Gastroesophageal sphincter (tissue), 4 donors: ENCODE measurements around the gene TSHZ2. TPM values are rescaled to one million over a fixed set of nuclear protein-coding genes. Genes with fewer than 3 reads are reported as not detected.
"Not testable (repeated sequence)": the region's sequence is repeated elsewhere in the genome, so short reads cannot be mapped to it uniquely, and the experiment has no call there.

Experiments
- ATAC-seq: fragments of 150-250 bp; one replicate; pipeline ENCODE4 v1.9.1; 2016; ENCODE audit warnings: mild to moderate bottlenecking, moderate library complexity
- H3K27ac ChIP-seq, 4 donors: fragments of 200-600 bp; sonication (generic) in 3 of 4; 1 replicate in 3 of 4; 2 replicates in 1 of 4; pipeline ENCODE4 v1.5.1; 2016 to 2019
- H3K27me3 ChIP-seq: fragments of 200-600 bp; sonication (generic); one replicate; pipeline ENCODE4 v1.5.1; 2019
- H3K36me3 ChIP-seq, 2 donors: fragments of 200-600 bp; sonication (generic); one replicate each; pipeline ENCODE4 v1.5.1; 2019; ENCODE audit warnings: control low read depth in 1 of 2
- H3K4me1 ChIP-seq, 3 donors: fragments of 200-600 bp; sonication (generic); 1 replicate in 2 of 3; 2 replicates in 1 of 3; pipeline ENCODE4 v1.5.1; 2016 to 2019; ENCODE audit warnings: control low read depth in 2 of 3
- H3K4me3 ChIP-seq, 2 donors: fragments of 200-600 bp; sonication (generic); one replicate each; pipeline ENCODE4 v1.5.1; 2019; ENCODE audit warnings: mild to moderate bottlenecking in 1 of 2, moderate library complexity in 1 of 2
- H3K9me3 ChIP-seq, 3 donors: fragments of 200-600 bp; sonication (generic); one replicate each; pipeline ENCODE4 v1.5.1; 2017 to 2019; ENCODE audit warnings: control low read depth in 2 of 3
- CTCF ChIP-seq, 4 experiments: fragments of 200-600 bp in 2 of 4; fragments of 450-650 bp in 2 of 4; sonication (generic) in 1 of 4; IDR thresholded peaks; one replicate each; pipeline ENCODE4 v1.5.1; 2017 to 2019; ENCODE audit warnings: antibody characterized with exemption in 4 of 4, mild to moderate bottlenecking in 2 of 4, moderate library complexity in 2 of 4
- EP300 ChIP-seq: sonication (generic); formaldehyde crosslinking; IDR thresholded peaks from one replicate; pipeline ENCODE4 v1.6.1; 2017; ENCODE audit warnings: antibody characterized with exemption, mild to moderate bottlenecking
- POLR2A ChIP-seq, 2 donors: fragments of 450-650 bp; IDR thresholded peaks; one replicate each; pipeline ENCODE4 v1.6.1; 2017; ENCODE audit warnings: antibody characterized with exemption in 2 of 2, mild to moderate bottlenecking in 2 of 2, moderate library complexity in 1 of 2
- POLR2AphosphoS5 ChIP-seq: sonication (generic); formaldehyde crosslinking; IDR thresholded peaks from one replicate; pipeline ENCODE4 v1.6.1; 2017; ENCODE audit warnings: antibody characterized with exemption
- WGBS, 2 donors: methylation state at CpG; one replicate each; pipeline ENCODE4 v1.1.5; 2018; ENCODE audit warnings: low coverage in 1 of 2; 5-methylcytosine and 5-hydroxymethylcytosine counted together
- total RNA-seq, 4 donors: library from RNA; depleted of rRNA; stranded (reverse); fragments of >200 nt; gene quantifications; one replicate each; pipeline ENCODE4 v1.1.0, GENCODE V29; 2016

Gene TSHZ2
- total RNA-seq, 4 donors from 2014 or later, result 9.9 to 21.3 (median 12.2) TPM

- H3K27ac ChIP-seq, result no peak overlapping the region
- no peaks in the 10 kb centered on the region for H3K9me3 ChIP-seq
- ATAC-seq, result no peak
- TF ChIP-seq CTCF (IDR thresholded peaks at IDR 0.05) (no peak), EP300 (no peak), POLR2A (IDR thresholded peaks at IDR 0.05) (no peak), POLR2AphosphoS5 (no peak)
- no peaks in the 10 kb centered on the region for H3K27me3 ChIP-seq
- no peaks in the 10 kb centered on the region for H3K36me3 ChIP-seq
- WGBS, 2 donors, result 39 to 64% methylated on average over 9 to 11 of the region's 13 CpGs
- no peaks in the 10 kb centered on the region for H3K4me1 ChIP-seq
- H3K4me3 ChIP-seq, result no peak overlapping the region
Observed at GRCh38 chr20:53517146-53517545, 545.0 kb downstream of the TSHZ2 start.

GRCh38 chr20:53521421-53521820 lies 549.3 kb downstream of the TSHZ2 start:
- H3K27me3 ChIP-seq, H3K9me3 ChIP-seq, H3K4me3 ChIP-seq, H3K4me1 ChIP-seq, H3K36me3 ChIP-seq, ATAC-seq, H3K27ac ChIP-seq: not testable (repeated sequence)
- 67% methylated on average over 4 of the region's 5 CpGs; no CpG with 5 or more reads in 1 of the 2 donors for WGBS, 2 donors

GRCh38 chr20:53522026-53522425 lies 549.9 kb downstream of the TSHZ2 start:
- TF ChIP-seq EP300, result no peak
- TF ChIP-seq POLR2A (IDR thresholded peaks at IDR 0.05), result no peak
- no peak for TF ChIP-seq CTCF (IDR thresholded peaks at IDR 0.05)
- no peak for TF ChIP-seq POLR2AphosphoS5
- 75 to 85% methylated on average over 3 of the region's 3 CpGs for WGBS, 2 donors
- Histone ChIP-seq H3K9me3 (no peaks in the 10 kb centered on the region), H3K36me3 (no peaks in the 10 kb centered on the region), H3K4me3 (no peak overlapping the region), H3K27me3 (no peaks in the 10 kb centered on the region), H3K4me1 (no peaks in the 10 kb centered on the region), H3K27ac (no peak overlapping the region)
- no peak for ATAC-seq

- 68% methylated on average over 2 of the region's 5 CpGs; no CpG with 5 or more reads in 1 of the 2 donors for WGBS, 2 donors
- no peak overlapping the region for H3K27ac ChIP-seq
- TF ChIP-seq POLR2AphosphoS5, result no peak
- TF ChIP-seq EP300, result no peak
- TF ChIP-seq POLR2A (IDR thresholded peaks at IDR 0.05), result no peak
- TF ChIP-seq CTCF (IDR thresholded peaks at IDR 0.05), result no peak
- H3K27me3 ChIP-seq, result no peaks in the 10 kb centered on the region
- no peak overlapping the region for H3K4me3 ChIP-seq
- no peaks in the 10 kb centered on the region for H3K9me3 ChIP-seq
- no peaks in the 10 kb centered on the region for H3K4me1 ChIP-seq
- H3K36me3 ChIP-seq, result no peaks in the 10 kb centered on the region
- no peak for ATAC-seq
Observed at GRCh38 chr20:53522696-53523095, 550.5 kb downstream of the TSHZ2 start.

GRCh38 chr20:53523615-53524014 lies 551.5 kb downstream of the TSHZ2 start:
- not testable (repeated sequence) for H3K27me3 ChIP-seq, H3K9me3 ChIP-seq, H3K4me3 ChIP-seq, H3K4me1 ChIP-seq, H3K27ac ChIP-seq, H3K36me3 ChIP-seq, ATAC-seq
- 83 to 100% methylated on average over 2 of the region's 2 CpGs for WGBS, 2 donors

GRCh38 chr20:53524589-53525312 lies 552.6 kb downstream of the TSHZ2 start:
- Histone ChIP-seq H3K4me3 (no peak overlapping the region), H3K9me3 (no peaks in the 10 kb centered on the region), H3K27ac (no peak overlapping the region), H3K4me1 (no peaks in the 10 kb centered on the region), H3K27me3 (no peaks in the 10 kb centered on the region), H3K36me3 (no peaks in the 10 kb centered on the region)
- 91% methylated on average over 5 to 6 of the region's 13 CpGs for WGBS, 2 donors
- ATAC-seq, result no peak
- no peak for TF ChIP-seq POLR2AphosphoS5
- no peak for TF ChIP-seq EP300
- TF ChIP-seq POLR2A (IDR thresholded peaks at IDR 0.05), result no peak
- TF ChIP-seq CTCF (IDR thresholded peaks at IDR 0.05), result no peak
